GM23338 (cell line): ENCODE data around the gene TMEM43. TPM values are rescaled to one million over a fixed set of nuclear protein-coding genes. Genes with fewer than 3 reads are reported as not detected.

ENCODE experiments used
- ATAC-seq: fragments of 200-7000 bp; cut with Tn5 transposase; 3 replicates; pipeline ENCODE4 v1.9.1; 2020
- DNase-seq: peaks from one replicate; pipeline ENCODE4 v3.0.0-alpha.2; 2015; ENCODE audit warnings: low spot score
- H2AFZ ChIP-seq: fragments of 200-600 bp; sonication (generic); 2 replicates; pipeline ENCODE4 v1.8.0; 2016; ENCODE audit warnings: antibody characterized with exemption, mild to moderate bottlenecking, moderate library complexity
- H3F3A ChIP-seq: fragments of 200-600 bp; sonication (generic); replicated peaks from 2 replicates; pipeline ENCODE4 v1.8.0; 2017; ENCODE audit warnings: antibody characterized with exemption, mixed run types, low read depth
- H3K27ac ChIP-seq: fragments of 200-600 bp; sonication (generic); 2 replicates; pipeline ENCODE4 v1.6.1; 2016; ENCODE audit warnings: low read depth
- H3K27me3 ChIP-seq: fragments of 200-600 bp; sonication (generic); 2 replicates; pipeline ENCODE4 v1.8.0; 2016; ENCODE audit warnings: mild to moderate bottlenecking, mixed run types, moderate library complexity; ENCODE audit not compliant: insufficient read depth
- H3K36me3 ChIP-seq: fragments of 200-600 bp; sonication (generic); 2 replicates; pipeline ENCODE4 v1.8.0; 2016; ENCODE audit warnings: mild to moderate bottlenecking; ENCODE audit not compliant: insufficient read depth
- H3K4me1 ChIP-seq: fragments of 200-600 bp; sonication (generic); 2 replicates; pipeline ENCODE4 v1.8.0; 2016; ENCODE audit warnings: mild to moderate bottlenecking, moderate library complexity; ENCODE audit not compliant: insufficient read depth
- H3K4me2 ChIP-seq: fragments of 200-600 bp; sonication (generic); 2 replicates; pipeline ENCODE4 v1.7.1; 2017; ENCODE audit warnings: mixed run types
- H3K4me3 ChIP-seq: fragments of 200-600 bp; sonication (generic); 2 replicates; pipeline ENCODE4 v1.6.1; 2016; ENCODE audit warnings: mixed run types
- H3K79me2 ChIP-seq: fragments of 200-600 bp; sonication (generic); replicated peaks from 2 replicates; pipeline ENCODE4 v1.8.0; 2017; ENCODE audit warnings: mild to moderate bottlenecking; ENCODE audit not compliant: insufficient read depth
- H3K9me2 ChIP-seq: fragments of 200-600 bp; sonication (generic); 2 replicates; pipeline ENCODE4 v1.8.0; 2017; ENCODE audit not compliant: insufficient read depth
- H4K20me1 ChIP-seq: fragments of 200-600 bp; sonication (generic); replicated peaks from 2 replicates; pipeline ENCODE4 v1.8.0; 2017; ENCODE audit warnings: mild to moderate bottlenecking; ENCODE audit not compliant: insufficient read depth
- H3K27ac Mint-ChIP-seq: 2 replicates; pipeline ENCODE4 v1.8.0; 2020; ENCODE audit warnings: inconsistent platforms, mild to moderate bottlenecking, moderate library complexity, mixed read lengths
- H3K27me3 Mint-ChIP-seq: 3 replicates; pipeline ENCODE4 v1.8.0; 2022; ENCODE audit warnings: low read depth, mild to moderate bottlenecking, moderate library complexity, mixed read lengths, inconsistent platforms; ENCODE audit not compliant: insufficient read depth, poor library complexity
- H3K36me3 Mint-ChIP-seq: 3 replicates; pipeline ENCODE4 v1.8.0; 2021; ENCODE audit warnings: low read depth, mild to moderate bottlenecking, inconsistent platforms, moderate library complexity, mixed read lengths
- H3K4me1 Mint-ChIP-seq: 3 replicates; pipeline ENCODE4 v1.8.0; 2020; ENCODE audit warnings: mild to moderate bottlenecking, inconsistent platforms, mixed read lengths
- H3K4me3 Mint-ChIP-seq: 3 replicates; pipeline ENCODE4 v1.8.0; 2021; ENCODE audit warnings: moderate library complexity, mild to moderate bottlenecking, inconsistent platforms, mixed read lengths
- H3K9me3 Mint-ChIP-seq: 3 replicates; pipeline ENCODE4 v1.8.0; 2020; ENCODE audit warnings: moderate library complexity, mild to moderate bottlenecking, inconsistent platforms, mixed read lengths
- EZH2 ChIP-seq: fragments of 200-600 bp; sonication (generic); IDR thresholded peaks from one replicate; pipeline ENCODE4 v1.8.0; 2017; ENCODE audit warnings: antibody characterized with exemption, mild to moderate bottlenecking, low read depth; ENCODE audit not compliant: unreplicated experiment
- EZH2phosphoT487 ChIP-seq: fragments of 200-600 bp; sonication (generic); IDR thresholded peaks from one replicate; pipeline ENCODE4 v1.8.1; 2018; ENCODE audit warnings: antibody characterized with exemption; ENCODE audit not compliant: unreplicated experiment
- JUNB ChIP-seq: IDR thresholded peaks from one replicate; pipeline ENCODE4 v1.6.1; 2016; ENCODE audit warnings: antibody characterized with exemption; ENCODE audit not compliant: unreplicated experiment
- NANOG ChIP-seq: IDR thresholded peaks from 2 replicates; pipeline ENCODE4 v1.6.1; 2016; ENCODE audit warnings: antibody characterized with exemption, borderline replicate concordance
- POLR2AphosphoS5 ChIP-seq: IDR thresholded peaks from 2 replicates; pipeline ENCODE4 v1.6.1; 2016; ENCODE audit warnings: antibody characterized with exemption, low read depth
- STAT1 ChIP-seq: IDR thresholded peaks from one replicate; pipeline ENCODE4 v1.6.1; 2016; ENCODE audit warnings: antibody characterized with exemption; ENCODE audit not compliant: unreplicated experiment
- ZNF114 ChIP-seq: fragments of 250-450 bp; sonication (Bioruptor Pico); IDR thresholded peaks from 2 replicates; pipeline ENCODE4 v1.5.0; 2020; ENCODE audit warnings: mild to moderate bottlenecking, moderate library complexity
- ZNF331 ChIP-seq: fragments of 250-450 bp; sonication (Bioruptor Pico); IDR thresholded peaks from 2 replicates; pipeline ENCODE4 v1.5.0; 2020; ENCODE audit warnings: low read depth, mild to moderate bottlenecking, moderate library complexity
- polyA plus RNA-seq: library from polyadenylated mRNA; unstranded; fragments of >200 nt; fragmentation: Nextera tagmentation; extraction: Ambion mirVana; gene quantifications from 2 replicates; pipeline ENCODE4 v1.2.1, GENCODE V29; 2016
- total RNA-seq: library from RNA; depleted of rRNA; stranded (reverse); fragments of >200 nt; shearing (Covaris generic); gene quantifications from 2 replicates; pipeline ENCODE4 v1.2.3, GENCODE V29; 2014
- TF ChIP-seq, protein P1 (sequence below): IDR thresholded peaks from one replicate; pipeline ENCODE4 v1.6.1; 2018; ENCODE audit warnings: antibody characterized with exemption; ENCODE audit not compliant: unreplicated experiment
- TF ChIP-seq, protein P2 (sequence below): fragments of 250-450 bp; sonication (Bioruptor Pico); IDR thresholded peaks from 2 replicates; pipeline ENCODE4 v1.5.0; 2020; ENCODE audit warnings: mild to moderate bottlenecking, moderate library complexity
- TF ChIP-seq, protein P3 (sequence below): IDR thresholded peaks from 2 replicates; pipeline ENCODE4 v1.6.1; 2016; ENCODE audit warnings: antibody characterized with exemption

TMEM43 gene
- total and polyA plus RNA-seq, 2 experiments from 2014 or later: 15.9 to 34.7 TPM

DNA sequence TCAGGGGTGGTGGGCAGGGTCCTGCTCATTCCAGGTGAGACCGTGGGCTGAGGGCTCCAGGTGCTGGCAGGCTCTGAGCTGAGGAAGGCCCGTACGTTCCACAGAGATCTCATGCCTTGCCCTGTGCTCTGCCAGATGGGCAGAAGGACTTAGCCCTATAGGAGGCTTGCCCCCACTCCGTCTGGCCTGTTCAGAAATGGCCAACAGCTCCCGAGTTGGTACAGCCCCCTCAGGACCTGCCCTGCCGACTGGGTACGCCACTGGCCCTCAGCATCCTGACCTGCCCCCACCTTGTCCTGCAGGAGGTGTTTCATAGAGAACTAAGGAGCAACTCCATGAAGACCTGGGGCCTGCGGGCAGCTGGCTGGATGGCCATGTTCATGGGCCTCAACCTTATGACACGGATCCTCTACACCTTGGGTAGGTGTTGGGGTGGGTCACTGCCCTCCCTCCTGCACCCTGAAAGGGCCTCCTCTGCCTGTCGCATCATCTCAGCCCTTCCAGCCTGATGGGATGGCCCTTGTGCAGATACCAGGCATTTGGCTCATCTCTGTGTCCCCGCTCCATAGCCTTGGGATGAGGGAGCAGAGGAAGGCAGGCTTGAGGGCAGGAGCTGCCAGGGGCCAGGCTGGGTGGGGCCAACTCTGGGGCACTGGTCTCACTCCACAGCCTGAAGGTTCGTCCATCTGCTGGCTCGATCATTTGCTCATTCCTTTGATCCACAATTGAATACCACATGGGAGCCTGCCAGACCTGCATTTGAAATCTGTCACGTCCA is 14.2 kb downstream of the TMEM43 start:
- ATAC-seq: no peak

More for the DNA sequence above, 14.2 kb downstream of the TMEM43 start:
- H3K4me3 ChIP-seq: no peak overlapping the region
- H3K79me2 ChIP-seq: no peaks in the 10 kb centered on the region
- H3K9me2 ChIP-seq: no peaks in the 10 kb centered on the region
- H4K20me1 ChIP-seq: no peaks in the 10 kb centered on the region
- DNase-seq: no peak
- Mint-ChIP-seq H3K9me3 (no peaks in the 10 kb centered on the region), H3K4me3 (no peak overlapping the region), H3K27ac (no peak overlapping the region), H3K27me3 (peaks cover 6% of the 10 kb centered on the region), H3K36me3 (peaks cover 46% of the 10 kb centered on the region), H3K4me1 (peaks cover under 1% of the 10 kb centered on the region; the same call in 1 of the 3 replicates)
- peaks cover 4% of the 10 kb centered on the region for H3K36me3 ChIP-seq
- H3K27me3 ChIP-seq: no peaks in the 10 kb centered on the region
- 0 out of 2 replicates have a peak, but pooled peaks cover 4% of the 10 kb centered on the region for H3K4me1 ChIP-seq
- H2AFZ ChIP-seq: no peak overlapping the region
- H3K27ac ChIP-seq: no peak overlapping the region
- no peaks in the 10 kb centered on the region for H3F3A ChIP-seq
- TF ChIP-seq NANOG: no peak
- TF ChIP-seq, protein P1, sequence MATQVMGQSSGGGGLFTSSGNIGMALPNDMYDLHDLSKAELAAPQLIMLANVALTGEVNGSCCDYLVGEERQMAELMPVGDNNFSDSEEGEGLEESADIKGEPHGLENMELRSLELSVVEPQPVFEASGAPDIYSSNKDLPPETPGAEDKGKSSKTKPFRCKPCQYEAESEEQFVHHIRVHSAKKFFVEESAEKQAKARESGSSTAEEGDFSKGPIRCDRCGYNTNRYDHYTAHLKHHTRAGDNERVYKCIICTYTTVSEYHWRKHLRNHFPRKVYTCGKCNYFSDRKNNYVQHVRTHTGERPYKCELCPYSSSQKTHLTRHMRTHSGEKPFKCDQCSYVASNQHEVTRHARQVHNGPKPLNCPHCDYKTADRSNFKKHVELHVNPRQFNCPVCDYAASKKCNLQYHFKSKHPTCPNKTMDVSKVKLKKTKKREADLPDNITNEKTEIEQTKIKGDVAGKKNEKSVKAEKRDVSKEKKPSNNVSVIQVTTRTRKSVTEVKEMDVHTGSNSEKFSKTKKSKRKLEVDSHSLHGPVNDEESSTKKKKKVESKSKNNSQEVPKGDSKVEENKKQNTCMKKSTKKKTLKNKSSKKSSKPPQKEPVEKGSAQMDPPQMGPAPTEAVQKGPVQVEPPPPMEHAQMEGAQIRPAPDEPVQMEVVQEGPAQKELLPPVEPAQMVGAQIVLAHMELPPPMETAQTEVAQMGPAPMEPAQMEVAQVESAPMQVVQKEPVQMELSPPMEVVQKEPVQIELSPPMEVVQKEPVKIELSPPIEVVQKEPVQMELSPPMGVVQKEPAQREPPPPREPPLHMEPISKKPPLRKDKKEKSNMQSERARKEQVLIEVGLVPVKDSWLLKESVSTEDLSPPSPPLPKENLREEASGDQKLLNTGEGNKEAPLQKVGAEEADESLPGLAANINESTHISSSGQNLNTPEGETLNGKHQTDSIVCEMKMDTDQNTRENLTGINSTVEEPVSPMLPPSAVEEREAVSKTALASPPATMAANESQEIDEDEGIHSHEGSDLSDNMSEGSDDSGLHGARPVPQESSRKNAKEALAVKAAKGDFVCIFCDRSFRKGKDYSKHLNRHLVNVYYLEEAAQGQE: no peak
- TF ChIP-seq, protein P2, sequence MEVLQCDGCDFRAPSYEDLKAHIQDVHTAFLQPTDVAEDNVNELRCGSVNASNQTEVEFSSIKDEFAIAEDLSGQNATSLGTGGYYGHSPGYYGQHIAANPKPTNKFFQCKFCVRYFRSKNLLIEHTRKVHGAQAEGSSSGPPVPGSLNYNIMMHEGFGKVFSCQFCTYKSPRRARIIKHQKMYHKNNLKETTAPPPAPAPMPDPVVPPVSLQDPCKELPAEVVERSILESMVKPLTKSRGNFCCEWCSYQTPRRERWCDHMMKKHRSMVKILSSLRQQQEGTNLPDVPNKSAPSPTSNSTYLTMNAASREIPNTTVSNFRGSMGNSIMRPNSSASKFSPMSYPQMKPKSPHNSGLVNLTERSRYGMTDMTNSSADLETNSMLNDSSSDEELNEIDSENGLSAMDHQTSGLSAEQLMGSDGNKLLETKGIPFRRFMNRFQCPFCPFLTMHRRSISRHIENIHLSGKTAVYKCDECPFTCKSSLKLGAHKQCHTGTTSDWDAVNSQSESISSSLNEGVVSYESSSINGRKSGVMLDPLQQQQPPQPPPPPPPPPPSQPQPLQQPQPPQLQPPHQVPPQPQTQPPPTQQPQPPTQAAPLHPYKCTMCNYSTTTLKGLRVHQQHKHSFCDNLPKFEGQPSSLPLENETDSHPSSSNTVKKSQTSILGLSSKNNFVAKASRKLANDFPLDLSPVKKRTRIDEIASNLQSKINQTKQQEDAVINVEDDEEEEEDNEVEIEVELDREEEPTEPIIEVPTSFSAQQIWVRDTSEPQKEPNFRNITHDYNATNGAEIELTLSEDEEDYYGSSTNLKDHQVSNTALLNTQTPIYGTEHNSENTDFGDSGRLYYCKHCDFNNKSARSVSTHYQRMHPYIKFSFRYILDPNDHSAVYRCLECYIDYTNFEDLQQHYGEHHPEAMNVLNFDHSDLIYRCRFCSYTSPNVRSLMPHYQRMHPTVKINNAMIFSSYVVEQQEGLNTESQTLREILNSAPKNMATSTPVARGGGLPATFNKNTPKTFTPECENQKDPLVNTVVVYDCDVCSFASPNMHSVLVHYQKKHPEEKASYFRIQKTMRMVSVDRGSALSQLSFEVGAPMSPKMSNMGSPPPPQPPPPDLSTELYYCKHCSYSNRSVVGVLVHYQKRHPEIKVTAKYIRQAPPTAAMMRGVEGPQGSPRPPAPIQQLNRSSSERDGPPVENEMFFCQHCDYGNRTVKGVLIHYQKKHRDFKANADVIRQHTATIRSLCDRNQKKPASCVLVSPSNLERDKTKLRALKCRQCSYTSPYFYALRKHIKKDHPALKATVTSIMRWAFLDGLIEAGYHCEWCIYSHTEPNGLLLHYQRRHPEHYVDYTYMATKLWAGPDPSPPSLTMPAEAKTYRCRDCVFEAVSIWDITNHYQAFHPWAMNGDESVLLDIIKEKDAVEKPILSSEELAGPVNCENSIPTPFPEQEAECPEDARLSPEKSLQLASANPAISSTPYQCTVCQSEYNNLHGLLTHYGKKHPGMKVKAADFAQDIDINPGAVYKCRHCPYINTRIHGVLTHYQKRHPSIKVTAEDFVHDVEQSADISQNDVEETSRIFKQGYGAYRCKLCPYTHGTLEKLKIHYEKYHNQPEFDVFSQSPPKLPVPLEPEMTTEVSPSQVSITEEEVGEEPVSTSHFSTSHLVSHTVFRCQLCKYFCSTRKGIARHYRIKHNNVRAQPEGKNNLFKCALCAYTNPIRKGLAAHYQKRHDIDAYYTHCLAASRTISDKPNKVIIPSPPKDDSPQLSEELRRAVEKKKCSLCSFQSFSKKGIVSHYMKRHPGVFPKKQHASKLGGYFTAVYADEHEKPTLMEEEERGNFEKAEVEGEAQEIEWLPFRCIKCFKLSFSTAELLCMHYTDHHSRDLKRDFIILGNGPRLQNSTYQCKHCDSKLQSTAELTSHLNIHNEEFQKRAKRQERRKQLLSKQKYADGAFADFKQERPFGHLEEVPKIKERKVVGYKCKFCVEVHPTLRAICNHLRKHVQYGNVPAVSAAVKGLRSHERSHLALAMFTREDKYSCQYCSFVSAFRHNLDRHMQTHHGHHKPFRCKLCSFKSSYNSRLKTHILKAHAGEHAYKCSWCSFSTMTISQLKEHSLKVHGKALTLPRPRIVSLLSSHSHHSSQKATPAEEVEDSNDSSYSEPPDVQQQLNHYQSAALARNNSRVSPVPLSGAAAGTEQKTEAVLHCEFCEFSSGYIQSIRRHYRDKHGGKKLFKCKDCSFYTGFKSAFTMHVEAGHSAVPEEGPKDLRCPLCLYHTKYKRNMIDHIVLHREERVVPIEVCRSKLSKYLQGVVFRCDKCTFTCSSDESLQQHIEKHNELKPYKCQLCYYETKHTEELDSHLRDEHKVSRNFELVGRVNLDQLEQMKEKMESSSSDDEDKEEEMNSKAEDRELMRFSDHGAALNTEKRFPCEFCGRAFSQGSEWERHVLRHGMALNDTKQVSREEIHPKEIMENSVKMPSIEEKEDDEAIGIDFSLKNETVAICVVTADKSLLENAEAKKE (CRISPR knock-in tag): no peak
- no peak for TF ChIP-seq JUNB
- no peak for TF ChIP-seq ZNF114
- no peak for TF ChIP-seq EZH2phosphoT487
- TF ChIP-seq, protein P3, sequence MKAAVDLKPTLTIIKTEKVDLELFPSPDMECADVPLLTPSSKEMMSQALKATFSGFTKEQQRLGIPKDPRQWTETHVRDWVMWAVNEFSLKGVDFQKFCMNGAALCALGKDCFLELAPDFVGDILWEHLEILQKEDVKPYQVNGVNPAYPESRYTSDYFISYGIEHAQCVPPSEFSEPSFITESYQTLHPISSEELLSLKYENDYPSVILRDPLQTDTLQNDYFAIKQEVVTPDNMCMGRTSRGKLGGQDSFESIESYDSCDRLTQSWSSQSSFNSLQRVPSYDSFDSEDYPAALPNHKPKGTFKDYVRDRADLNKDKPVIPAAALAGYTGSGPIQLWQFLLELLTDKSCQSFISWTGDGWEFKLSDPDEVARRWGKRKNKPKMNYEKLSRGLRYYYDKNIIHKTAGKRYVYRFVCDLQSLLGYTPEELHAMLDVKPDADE: no peak
- TF ChIP-seq POLR2AphosphoS5: no peak
- TF ChIP-seq STAT1: no peak
- no peak for TF ChIP-seq EZH2
- no peak for TF ChIP-seq ZNF331 (CRISPR knock-in tag)
- H3K4me2 ChIP-seq: no peak overlapping the region
